ENCODE results near the gene SPATA33.

The SPATA33 gene

GRCh38 chr16:89701425-89702406 is 44.1 kb downstream of the SPATA33 start, which contains the start of gene SPATA2L:
SPATA2L (minus strand) TSS chr16:89701705; CDS start chr16:89701232, 473 bp downstream.
- peak; percentile 94 for DNase-seq
- in situ Hi-C loops (cut with MboI; ENCODE audit: low pct_unique_long_range_greater_than_20kb, low sequenced_read_pairs): no loop called here

- in situ Hi-C loops (cut with MboI; ENCODE audit: low pct_unique_long_range_greater_than_20kb, low sequenced_read_pairs): no loop called here
- no peak for DNase-seq
These were observed 46.6 kb downstream of the SPATA33 start for GRCh38 chr16:89704281-89704680.

DNA sequence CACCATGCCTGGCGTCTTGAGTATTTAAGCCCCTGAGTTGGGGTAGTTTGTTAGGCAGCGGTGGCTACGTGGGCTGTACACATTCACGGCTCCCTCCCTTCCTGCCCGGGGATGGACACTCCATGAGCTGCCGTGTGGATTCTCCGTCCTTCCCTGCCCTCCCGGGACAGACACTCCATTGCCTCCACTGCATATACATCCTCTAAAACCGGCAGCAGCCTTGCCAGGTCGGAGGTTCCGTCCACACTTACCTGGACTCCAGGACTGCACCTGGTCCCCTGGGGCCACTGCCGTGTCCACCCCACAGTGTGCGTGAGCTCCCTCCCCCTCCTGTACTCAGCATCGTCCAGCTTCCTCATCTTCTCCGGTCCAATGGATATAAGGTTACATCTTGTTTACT is 47.4 kb downstream of the SPATA33 start:
- in situ Hi-C loops (cut with MboI; ENCODE audit: low pct_unique_long_range_greater_than_20kb, low sequenced_read_pairs): no loop called here

DNA sequence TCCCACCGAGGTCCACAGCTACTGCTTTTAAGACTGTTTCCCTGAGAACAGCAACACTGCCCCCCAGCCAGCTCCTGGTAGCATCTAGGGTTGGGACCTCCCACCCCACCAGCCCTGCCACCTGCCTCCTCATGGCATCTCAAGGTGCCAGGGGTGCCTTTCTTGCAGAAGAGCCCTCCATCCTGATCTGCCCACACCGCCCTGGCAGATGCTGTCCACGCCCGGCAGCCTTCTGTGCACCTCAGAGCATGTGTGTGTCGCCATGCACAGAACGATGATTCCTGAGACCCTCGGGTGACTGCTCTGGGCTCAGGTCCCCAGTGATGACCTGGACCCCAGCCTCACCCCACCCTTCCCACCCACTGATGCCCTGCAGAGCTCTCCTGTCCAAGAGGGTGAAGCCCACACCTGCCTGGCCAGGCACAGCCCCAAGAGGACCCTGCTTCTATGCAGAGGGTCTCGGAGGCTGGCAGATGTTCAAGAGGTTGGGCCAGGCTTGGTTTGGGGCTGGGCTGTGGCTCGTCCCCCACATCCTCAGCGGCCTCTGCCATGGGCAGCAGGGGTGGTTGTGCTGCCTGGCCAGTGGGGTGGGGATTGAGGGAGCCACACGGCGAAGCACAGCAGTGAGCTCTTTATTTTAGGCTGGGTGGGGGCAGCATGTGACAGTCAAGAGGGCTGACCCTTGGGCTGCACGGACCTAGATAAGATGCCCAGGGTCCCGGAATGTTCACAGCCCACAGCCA is 49.1 kb downstream of the SPATA33 start:
- in situ Hi-C loops (cut with MboI; ENCODE audit: low pct_unique_long_range_greater_than_20kb, low sequenced_read_pairs): no loop called here
- DNase-seq: no peak

More for the DNA sequence above, 47.4 kb downstream of the SPATA33 start:
- DNase-seq: no peak

GRCh38 chr16:89707695-89708094 is 50.1 kb downstream of the SPATA33 start:
- no peak for DNase-seq
- in situ Hi-C loops (cut with MboI; ENCODE audit: low pct_unique_long_range_greater_than_20kb, low sequenced_read_pairs): no loop called here

DNA sequence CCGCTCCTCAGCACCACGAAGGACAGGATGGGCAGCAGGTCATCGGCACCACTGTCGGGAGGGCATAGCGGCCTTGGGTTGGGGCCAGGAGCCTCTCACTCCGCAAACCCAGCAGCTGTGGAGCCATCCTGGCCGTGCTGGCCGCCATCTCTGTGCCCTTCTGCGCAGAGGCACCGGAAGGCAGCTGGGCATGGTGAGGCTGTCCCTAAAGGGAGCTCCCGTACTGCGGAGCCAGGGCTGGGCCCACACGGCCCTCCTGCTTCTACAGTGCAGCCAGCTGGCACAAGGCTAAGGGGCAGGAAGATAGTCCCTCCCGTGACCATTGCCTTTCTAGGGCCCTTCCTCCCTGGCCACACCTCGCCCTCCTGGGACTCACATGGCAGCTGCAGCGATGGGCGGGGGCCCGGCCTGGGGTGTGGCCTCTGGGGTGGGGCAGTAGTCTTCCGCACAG is 50.9 kb downstream of the SPATA33 start:
- in situ Hi-C loops (cut with MboI; ENCODE audit: low pct_unique_long_range_greater_than_20kb, low sequenced_read_pairs): no loop called here

GRCh38 chr16:89709166-89709565 is 51.5 kb downstream of the SPATA33 start:
- in situ Hi-C loops (cut with MboI; ENCODE audit: low pct_unique_long_range_greater_than_20kb, low sequenced_read_pairs): no loop called here
- DNase-seq: no peak

More for the DNA sequence above, 50.9 kb downstream of the SPATA33 start:
- no peak for DNase-seq

- in situ Hi-C loops (cut with MboI; ENCODE audit: low pct_unique_long_range_greater_than_20kb, low sequenced_read_pairs): no loop called here
These were observed 52.2 kb downstream of the SPATA33 start for GRCh38 chr16:89709716-89710432.

DNA sequence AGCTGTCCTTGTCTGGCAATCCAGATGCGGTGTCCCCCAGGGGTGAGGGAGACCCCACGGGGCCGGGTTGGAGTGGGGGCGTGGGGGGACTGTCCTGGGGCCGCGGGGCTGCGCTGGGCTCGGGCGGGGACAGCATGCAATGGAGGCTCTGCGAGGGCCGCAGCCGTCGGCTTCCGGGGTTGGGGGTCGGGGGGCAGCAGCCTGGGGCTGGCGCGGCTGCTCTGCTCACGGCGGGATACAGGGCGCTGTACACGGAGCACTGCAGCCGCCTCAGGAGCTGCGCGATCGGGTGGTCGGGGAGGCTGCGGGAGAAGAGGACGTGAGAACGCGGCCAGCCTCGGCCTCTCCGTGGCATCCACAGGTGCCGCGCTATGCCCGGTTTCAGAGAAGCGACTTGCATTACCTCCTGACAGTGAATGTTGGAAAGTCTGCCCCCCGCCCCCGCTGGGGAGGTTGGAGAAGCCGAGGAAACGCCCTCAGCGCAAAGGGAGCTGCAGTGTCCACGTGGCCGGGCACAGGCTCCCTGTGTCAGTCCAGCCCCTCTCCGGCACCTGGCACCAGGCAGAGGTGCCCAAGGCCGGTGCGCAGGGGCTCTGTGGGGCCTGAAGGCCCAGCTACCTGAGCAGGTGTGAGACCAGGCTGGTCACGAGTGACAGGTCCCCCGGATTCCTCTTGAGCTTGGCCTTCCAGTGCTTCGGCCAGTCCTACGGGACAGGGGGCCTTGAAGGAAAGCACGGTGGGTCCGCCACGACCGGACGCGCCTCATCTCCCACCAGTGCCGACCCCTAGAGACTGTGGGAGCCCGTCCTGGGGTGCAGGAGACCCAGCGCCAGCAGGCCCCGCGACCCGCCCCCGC is 53.3 kb downstream of the SPATA33 start:
- no peak for DNase-seq
- in situ Hi-C loops (cut with MboI; ENCODE audit: low pct_unique_long_range_greater_than_20kb, low sequenced_read_pairs): no loop called here

More at GRCh38 chr16:89709716-89710432, 52.2 kb downstream of the SPATA33 start:
- DNase-seq: no peak

DNA sequence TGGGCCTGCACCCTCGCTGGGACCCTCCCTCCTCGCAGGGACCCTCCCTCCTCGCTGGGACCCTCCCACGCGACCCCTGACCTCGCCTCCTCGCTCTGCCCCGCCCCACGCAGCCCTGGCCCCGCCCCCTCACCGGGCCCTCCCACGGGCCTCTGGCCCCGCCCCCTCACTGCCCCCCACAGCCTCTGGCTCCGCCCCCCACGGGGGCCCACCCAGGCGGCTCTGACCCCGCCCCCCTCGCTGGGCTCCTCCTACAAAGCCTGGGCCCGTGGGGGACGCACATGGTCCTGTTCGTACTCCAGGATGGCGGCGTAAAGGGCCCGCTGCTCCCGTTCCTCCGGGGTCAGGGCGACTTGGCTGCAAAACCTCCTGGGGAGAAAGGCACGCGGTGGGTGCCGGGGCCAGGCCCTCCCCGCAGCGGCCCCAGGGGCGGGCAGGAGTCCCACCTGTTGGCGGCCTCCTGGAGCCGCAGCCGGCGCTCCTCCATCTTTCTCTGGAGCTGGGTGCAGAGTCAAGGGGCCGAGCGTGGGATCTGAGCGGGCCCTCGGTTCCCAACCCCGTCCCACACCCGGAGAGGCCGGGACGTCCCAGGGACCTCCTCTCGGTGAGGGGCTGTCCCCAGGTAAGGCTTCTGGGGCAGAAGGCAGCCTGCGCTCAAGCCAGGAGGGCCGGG is 54.1 kb downstream of the SPATA33 start:
- in situ Hi-C loops (cut with MboI; ENCODE audit: low pct_unique_long_range_greater_than_20kb, low sequenced_read_pairs): no loop called here
- DNase-seq: peak; percentile 66

DNA sequence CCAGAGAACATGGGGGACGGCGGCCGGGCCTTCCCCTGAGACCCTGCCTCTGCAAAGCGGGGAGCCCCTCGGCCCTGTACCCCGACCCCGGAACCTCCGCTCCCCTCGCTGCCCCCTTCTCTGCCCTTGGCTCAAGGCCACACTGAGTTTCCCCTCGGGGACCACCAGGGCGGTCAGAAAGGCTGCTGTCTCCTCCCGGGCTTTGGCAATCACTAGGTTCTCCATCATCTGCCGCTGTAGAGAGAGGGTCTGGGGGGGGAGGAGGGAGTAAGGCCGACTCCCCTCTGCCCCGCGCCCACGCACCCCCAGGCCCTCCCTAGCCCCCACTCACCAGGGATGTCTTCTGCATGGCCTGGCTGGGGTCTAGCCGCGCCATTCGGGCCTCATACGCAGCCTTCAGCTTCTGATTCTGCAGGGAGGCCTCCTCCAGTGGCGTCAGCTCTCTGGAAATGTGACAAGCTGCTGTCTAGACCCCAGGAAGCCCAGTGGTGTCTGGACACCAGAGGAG is 54.7 kb downstream of the SPATA33 start:
- DNase-seq: no peak
- in situ Hi-C loops (cut with MboI; ENCODE audit: low pct_unique_long_range_greater_than_20kb, low sequenced_read_pairs): no loop called here

DNA sequence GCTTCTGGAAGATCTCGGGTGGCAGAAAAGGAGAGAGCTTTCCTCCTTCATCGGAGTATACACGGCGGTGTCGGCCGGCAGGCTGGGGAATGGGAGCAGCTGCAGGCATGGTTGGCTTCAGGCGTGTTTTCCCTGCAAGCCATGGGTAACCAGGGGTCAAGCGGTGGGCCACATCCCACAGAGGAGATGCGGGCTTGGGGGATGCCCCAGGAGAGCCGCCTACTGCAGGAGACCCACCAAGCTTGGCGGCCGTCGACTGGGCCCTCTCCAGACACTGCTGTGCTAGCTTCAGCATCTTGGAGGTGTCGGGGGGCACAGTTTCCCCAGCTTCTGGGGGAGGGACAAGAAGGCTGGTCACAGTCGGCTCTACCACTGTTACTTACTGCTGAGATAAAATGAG is 58.9 kb downstream of the SPATA33 start:
- no peak for DNase-seq
- in situ Hi-C loops (cut with MboI; ENCODE audit: low pct_unique_long_range_greater_than_20kb, low sequenced_read_pairs): no loop called here

DNA sequence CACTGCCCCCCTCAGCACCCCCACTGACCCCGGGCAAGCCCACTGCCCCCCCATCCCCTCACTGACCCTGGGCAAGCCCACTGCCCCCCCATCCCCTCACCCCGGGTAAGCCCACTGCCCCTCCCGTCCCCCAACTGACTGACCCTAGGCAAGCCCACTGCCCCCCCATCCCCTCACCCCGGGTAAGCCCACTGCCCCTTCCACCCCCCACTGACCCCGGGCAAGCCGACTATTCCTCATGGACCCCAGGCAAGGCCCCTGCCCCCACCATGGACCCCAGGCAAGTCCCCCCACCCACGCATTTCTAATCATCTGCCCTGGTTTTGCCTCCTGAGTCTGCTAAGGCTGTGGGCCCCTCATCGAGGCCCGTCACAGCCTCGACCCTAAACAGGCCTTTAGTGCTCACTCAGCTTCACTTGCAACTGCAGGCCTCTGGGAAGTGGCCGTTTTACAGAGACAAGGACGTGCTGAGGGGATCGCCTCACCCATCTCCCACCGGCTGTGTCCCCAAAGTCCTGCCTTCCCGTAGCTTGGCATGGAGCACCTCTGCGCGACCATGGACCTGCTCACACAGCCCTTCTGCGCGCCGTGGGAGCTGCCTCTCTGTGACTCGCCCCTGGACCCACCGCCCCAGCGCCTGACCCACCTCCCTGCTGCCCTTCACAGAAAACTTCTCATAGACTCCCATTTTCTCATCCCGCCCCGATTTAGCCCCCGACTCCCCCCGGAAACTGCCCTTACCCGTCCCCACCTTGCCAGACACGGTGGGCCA is 59.5 kb downstream of the SPATA33 start:
- in situ Hi-C loops (cut with MboI; ENCODE audit: low pct_unique_long_range_greater_than_20kb, low sequenced_read_pairs): no loop called here
- DNase-seq: no peak

DNA sequence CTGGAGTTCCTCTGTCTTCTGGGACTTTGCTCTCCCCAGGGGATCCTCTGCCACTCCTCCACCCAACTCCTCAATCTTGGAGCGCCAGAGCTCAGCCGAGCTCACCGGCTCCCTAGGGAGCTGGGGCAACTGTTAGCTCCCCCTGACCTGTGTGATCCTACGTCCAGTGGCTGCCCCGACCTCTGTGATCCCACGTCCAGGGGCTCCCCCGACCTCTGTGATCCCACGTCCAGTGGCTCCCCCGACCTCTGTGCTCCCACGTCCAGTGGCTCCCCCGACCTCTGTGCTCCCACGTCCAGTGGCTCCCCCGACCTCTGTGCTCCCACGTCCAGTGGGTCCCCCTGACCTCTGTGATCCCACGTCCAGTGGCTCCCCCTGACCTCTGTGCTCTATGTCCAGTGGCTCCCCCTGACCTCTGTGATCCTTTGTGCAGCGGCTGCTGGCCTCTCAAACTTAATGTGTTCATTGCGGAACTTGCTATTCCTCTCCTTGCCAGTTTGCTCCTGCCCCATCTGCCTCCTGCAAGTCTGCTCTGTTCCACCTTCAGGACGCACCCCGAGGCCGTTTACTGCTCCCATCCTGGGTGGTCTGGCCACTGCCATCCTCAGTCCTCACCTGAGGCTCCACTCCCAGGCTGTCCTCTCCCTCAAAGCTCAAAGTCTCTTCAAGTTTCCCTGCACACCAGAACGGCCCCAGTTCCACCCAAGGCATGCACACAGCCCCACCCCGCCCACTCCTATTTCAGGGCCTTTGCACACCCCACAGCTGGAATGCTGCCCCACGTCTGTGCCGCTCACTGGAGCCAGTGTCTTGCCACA is 60.3 kb downstream of the SPATA33 start:
- no peak for DNase-seq
- in situ Hi-C loops (cut with MboI; ENCODE audit: low pct_unique_long_range_greater_than_20kb, low sequenced_read_pairs): no loop called here

Data from KBM-7 (cell line).